Measurements from ENCODE around the gene TCHP. TPM values are rescaled to one million over a fixed set of nuclear protein-coding genes. Genes with fewer than 3 reads are reported as not detected.

Gene TCHP
- total RNA-seq, 1 experiment from 2014 or later = 13.3 TPM

DNA sequence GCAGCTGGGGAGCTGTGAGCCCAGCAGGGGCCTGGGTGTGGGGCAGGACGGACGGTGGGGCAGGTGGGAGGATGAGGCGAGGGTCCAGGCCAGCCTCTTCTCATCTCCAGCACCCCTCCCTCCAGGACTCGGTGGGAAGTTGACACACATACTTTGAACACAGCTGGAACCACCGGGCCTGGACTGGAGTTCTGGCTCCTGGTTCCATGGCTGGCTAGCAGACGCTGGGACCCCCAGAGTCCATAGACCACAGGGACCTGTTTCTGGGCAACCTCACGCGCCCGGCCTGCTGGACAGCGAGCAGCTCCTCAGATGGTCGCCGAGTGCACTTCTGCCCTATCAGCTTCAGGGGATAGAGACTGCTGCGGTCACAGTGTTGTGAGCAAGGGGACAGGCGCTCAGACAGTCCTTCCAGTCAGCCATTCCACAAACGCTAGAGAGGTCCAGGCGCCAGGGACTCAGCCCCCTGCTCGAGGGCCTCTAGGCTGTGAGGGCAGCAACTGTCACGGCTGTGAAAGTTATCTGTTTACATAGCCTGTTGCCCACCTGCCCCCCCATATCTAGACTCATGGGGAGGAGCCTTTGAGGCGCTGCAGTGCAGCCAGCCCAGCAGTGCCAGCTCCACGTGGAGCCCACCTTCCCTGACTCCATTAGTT is 25.2 kb downstream of the TCHP start:
- H3K9me3 Mint-ChIP-seq = no peaks in the 10 kb centered on the region; a peak in 1 of 5 replicates
- Histone ChIP-seq H2BK12ac (ENCODE audit: insufficient read length, low read depth, low read length) (no peak overlapping the region), H2AFZ (ENCODE audit: low read length) (no peak overlapping the region), H3K9ac (ENCODE audit: extremely low read depth, insufficient read length, low read length) (no peak overlapping the region), H3K4me2 (ENCODE audit: insufficient read depth, insufficient read length, low read length) (no peak overlapping the region), H3K23me2 (ENCODE audit: insufficient read length, low read depth, low read length, poor library complexity, severe bottlenecking) (no peaks in the 10 kb centered on the region), H3K14ac (ENCODE audit: insufficient read depth, low read length) (no peak overlapping the region), H4K91ac (ENCODE audit: insufficient read length, low read depth, low read length) (no peak overlapping the region), H4K20me1 (ENCODE audit: control insufficient read depth, insufficient read depth, insufficient read length) (no peaks in the 10 kb centered on the region), H3K23ac (ENCODE audit: insufficient read length, low read depth, low read length) (no peak overlapping the region), H3K27me3 (ENCODE audit: insufficient read depth, low read length) (no peaks in the 10 kb centered on the region), H3K79me1 (ENCODE audit: insufficient read depth, low read depth, low read length, poor library complexity, severe bottlenecking) (no peaks in the 10 kb centered on the region), H3T11ph (ENCODE audit: low read length) (no peak overlapping the region), H2BK120ac (ENCODE audit: low read depth, low read length, poor library complexity, severe bottlenecking) (no peak overlapping the region), H4K5ac (ENCODE audit: insufficient read length, low read depth, low read length) (no peak overlapping the region), H2BK5ac (ENCODE audit: insufficient read length, low read length) (no peak overlapping the region), H2BK15ac (ENCODE audit: low read depth, low read length) (no peak overlapping the region), H2AK5ac (ENCODE audit: insufficient read length, low read length) (no peak overlapping the region), H3K4me1 (ENCODE audit: insufficient read depth, low read length) (no peaks in the 10 kb centered on the region), H3K79me2 (ENCODE audit: insufficient read depth, low read length) (no peaks in the 10 kb centered on the region), H3K18ac (ENCODE audit: insufficient read length, low read depth, low read length) (no peak overlapping the region), H3K9me3 (ENCODE audit: control insufficient read depth, low read depth, low read length) (no peaks in the 10 kb centered on the region), H4K8ac (replicated peaks; ENCODE audit: insufficient read length, low read depth, low read length) (no peak overlapping the region), H3K4ac (ENCODE audit: low read depth, low read length) (no peak overlapping the region), H2BK20ac (ENCODE audit: low read depth, low read length, poor library complexity, severe bottlenecking) (no peak overlapping the region), H3K56ac (ENCODE audit: insufficient read length, low read depth, low read length) (no peak overlapping the region), H3K27ac (ENCODE audit: insufficient read length, low read depth, low read length) (no peak overlapping the region)
- no peak for DNase-seq
- TF ChIP-seq, protein P1, sequence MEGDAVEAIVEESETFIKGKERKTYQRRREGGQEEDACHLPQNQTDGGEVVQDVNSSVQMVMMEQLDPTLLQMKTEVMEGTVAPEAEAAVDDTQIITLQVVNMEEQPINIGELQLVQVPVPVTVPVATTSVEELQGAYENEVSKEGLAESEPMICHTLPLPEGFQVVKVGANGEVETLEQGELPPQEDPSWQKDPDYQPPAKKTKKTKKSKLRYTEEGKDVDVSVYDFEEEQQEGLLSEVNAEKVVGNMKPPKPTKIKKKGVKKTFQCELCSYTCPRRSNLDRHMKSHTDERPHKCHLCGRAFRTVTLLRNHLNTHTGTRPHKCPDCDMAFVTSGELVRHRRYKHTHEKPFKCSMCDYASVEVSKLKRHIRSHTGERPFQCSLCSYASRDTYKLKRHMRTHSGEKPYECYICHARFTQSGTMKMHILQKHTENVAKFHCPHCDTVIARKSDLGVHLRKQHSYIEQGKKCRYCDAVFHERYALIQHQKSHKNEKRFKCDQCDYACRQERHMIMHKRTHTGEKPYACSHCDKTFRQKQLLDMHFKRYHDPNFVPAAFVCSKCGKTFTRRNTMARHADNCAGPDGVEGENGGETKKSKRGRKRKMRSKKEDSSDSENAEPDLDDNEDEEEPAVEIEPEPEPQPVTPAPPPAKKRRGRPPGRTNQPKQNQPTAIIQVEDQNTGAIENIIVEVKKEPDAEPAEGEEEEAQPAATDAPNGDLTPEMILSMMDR (conservative IDR thresholded peaks at IDR 0.05) = no peak
- H3K27me3 Mint-ChIP-seq (ENCODE audit: low read depth) = no peaks in the 10 kb centered on the region; the same call in 1 of the 2 replicates
- H3K4me1 Mint-ChIP-seq = peaks cover 0 to 6% of the 10 kb centered on the region in 2 experiments; a peak in 2 of 4 replicates
- peak overlapping the region in 2 of 3 experiments; percentile 63 to 81; a peak in 2 of 7 replicates for H3K27ac Mint-ChIP-seq
- H3K36me3 Mint-ChIP-seq (ENCODE audit: insufficient read depth in 1 of 3, low read depth in 3 of 3) = peaks cover 7 to 11% (median 8%) of the 10 kb centered on the region in 3 experiments; a peak in 5 of 7 replicates
- no CpG with 5 or more reads among the region's 20 CpGs for WGBS (ENCODE audit: extremely low coverage, insufficient read length, low lambda C conversion rate)
- no peak overlapping the region for H3K4me3 Mint-ChIP-seq

Measured in H9 (cell line).